Cerebellar cortex (tissue), 1 donor: Measurements from ENCODE around the gene FKBP14.

Experiments
- DNase-seq: peaks from one replicate; pipeline ENCODE4 v3.0.0-alpha.2; 2015; ENCODE audit warnings: low spot score

The FKBP14 gene

DNA sequence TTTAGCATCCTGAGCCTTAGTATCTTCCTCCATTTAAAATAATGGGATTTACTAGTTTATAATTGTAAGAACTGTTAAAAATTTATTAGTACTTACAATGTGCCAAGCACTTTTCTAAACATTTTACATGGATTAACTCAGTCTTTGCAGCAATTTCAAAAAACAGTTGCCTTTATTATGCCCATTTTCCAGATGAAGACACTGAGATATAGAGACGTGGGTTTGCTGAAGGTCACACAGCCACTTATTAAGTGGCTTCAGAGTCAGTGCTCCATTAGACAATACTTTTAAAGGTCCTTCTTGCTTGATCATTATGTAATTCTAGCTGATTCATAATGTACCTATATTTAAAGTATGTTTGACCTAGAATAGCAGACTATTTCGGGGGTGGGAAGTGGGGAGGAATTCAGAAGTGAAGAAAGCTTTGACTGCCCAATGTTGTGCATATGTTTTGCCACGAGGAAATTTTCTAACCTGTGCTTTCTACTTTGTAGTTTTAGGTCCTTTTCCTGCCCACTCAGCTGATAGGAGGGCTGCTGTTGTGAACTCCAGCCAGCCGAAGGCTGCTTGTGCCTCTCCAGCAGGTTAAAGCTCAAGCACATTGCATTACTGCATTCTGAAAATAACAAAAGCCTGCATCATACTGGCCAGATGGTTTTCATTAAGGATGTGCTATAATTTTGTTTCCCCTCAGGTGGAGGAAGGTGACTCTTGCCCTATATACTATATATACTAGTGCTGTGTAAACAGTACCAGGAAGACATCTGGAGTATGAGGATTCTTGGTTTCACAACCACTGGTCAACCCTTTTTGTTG lies 6.0 kb upstream of the FKBP14 start:
- no peak for DNase-seq

- DNase-seq = peak; percentile 25
Observed at GRCh38 chr7:30029696-30030095, 3.2 kb upstream of the FKBP14 start.

DNA sequence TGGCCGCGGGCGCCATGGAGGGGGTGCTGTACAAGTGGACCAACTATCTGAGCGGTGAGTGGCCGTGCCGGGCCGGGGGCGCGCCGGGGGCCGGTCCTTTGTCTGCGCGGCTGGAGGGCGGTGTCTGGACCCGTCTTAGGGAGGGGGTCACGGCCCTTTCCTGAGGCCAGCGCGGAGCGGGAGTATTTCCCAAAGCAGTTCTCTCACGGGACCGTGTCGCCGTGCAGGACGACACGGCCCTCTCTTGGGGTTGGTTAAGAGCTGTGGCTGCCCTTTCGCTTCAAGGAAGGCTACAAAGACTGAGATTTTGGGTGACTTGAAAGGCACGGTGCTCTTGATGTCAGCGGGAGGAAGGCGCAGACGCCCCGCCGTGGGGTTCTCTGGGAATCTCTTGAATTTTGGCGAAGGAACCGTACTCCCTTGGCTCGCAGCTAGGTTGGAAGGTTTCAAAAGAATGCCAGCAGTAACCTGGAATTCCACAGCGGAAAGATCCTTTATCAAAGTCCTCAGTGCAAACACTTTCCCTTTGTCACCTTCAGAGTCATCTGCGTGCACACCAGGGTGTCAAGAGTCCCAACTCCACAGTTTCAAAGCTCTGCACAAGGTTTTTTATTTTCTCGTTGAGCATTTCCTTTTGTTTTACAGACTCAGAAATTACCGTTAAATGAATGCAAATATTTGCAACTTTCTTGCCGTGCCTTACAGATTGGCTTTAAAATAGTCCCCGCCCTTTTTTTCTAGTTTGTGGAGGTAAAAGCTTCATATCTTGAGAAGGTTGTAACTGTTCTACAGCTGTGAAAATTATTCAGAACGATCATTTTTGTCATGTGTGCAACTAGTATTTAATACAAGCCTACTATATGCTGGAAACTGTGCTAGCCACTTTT lies 2.5 kb upstream of the FKBP14 start:
- peak; percentile 65 for DNase-seq

DNA sequence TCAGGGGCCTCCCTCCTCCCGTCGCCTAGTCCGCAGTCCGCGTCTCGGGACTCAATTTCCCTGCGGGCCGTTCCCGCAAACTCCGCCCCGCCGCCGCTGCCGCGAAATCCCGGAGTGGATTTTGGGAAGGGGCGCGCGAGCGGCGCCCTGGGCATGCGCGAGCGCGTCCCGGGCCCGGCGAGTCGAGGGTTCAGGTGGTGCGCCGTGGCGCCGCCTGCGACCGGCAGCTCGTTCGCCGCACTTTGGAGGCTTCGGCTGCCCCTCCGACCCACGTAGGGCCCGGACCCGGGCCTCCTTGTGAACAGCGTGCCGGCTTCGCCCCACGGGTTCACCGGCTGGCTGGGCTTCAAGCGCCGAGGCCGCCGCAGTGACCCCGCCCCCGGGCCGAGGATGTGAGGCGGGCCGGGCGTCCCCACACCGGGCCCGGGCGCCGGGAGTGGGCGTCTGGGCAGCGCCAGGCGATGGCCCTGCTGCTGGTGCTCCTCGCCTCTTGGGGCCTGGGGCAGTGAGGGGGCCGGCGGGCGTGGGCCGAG lies 1.8 kb upstream of the FKBP14 start, which contains the start of gene PLEKHA8:
Gene PLEKHA8, plus strand, starts transcription at position 197 of the 533 bp plus-strand sequence. CDS start 351 bp downstream, outside the sequence.
- peak; percentile 89 for DNase-seq

DNA sequence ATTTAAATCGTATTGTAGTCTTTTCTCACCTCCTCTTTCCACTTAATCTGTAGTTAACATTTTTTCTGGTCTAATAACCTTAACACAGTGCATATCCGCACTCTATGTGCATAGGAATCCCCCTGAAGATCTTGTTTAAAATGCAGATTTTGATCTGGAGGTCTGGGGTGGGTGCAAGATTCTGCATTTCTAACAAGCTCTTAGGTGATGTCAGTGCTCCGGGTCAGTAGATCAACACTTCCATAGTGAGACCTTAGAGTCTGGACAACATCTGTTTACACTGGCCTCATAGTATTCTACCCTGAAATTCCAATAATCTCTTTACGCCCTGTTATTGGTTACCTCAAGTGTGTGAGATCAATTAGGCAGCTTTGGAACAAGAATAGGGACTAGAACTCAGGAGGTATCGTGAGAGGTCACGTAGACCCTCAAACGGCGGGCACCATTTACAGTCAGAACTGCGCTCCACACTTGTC lies 1.3 kb upstream of the FKBP14 start:
- DNase-seq = no peak

DNA sequence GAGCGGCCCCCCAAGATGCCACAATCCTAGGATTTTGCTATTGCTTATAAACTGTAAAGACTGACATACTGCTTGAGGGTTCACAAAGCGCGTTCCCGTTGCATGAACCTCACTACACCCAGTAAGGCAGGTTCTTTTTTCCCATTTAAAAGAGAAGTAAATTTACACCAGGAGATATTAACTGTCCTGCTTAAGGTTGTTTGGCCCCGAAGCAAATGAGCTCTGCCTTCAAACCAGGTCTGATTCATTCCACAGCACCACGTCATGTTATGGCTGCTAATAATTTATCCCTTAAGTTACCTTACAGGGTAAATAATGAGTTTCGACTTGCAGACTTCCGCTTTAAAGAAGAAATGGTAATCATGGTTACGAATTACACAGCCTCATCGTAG lies 559 bp upstream of the FKBP14 start:
- DNase-seq = no peak

DNA sequence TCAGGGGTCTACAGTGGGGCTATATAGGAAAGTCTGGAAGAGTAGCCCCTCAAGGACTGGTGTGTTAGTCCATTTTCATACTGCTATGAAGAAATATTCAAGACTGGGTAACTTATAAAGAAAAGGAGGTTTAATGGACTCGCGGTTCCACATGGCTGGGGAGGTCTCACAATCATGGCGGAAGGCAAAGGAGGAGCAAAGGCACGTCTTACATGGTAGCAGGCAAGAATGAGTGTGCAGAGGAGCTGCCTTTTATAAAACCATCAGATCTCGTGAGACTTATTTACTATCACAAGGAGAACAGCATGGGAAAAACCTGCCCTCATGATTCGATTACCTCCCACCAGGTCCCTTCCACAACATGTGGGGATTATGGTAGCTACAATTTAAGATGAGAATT lies 3.0 kb downstream of the FKBP14 start:
- no peak for DNase-seq

GRCh38 chr7:30022991-30023390 lies 3.5 kb downstream of the FKBP14 start:
- DNase-seq = no peak

- DNase-seq = no peak
Observed at GRCh38 chr7:30020535-30020934, 6.0 kb downstream of the FKBP14 start.

DNA sequence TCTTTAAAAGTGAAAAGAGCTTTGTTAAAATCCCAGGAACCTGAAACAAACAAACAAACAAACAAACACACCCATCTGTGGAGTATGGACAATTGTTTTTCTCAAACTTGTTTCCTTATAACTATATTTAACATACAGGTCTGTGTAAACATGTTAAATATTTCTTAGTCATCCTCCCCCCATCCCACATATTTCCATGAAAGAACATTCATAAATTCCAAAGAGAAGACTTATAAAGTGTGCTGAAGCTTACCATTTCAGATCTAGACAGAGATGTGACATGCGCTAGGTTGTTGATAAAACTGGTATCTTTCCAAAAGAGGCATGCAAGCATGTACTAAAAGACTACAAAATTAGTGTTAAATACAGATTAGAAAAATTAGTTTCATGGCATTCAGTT lies 6.5 kb downstream of the FKBP14 start:
- no peak for DNase-seq

- DNase-seq = no peak
Observed at GRCh38 chr7:30019387-30019786, 7.1 kb downstream of the FKBP14 start.

GRCh38 chr7:30018451-30018850 lies 8.1 kb downstream of the FKBP14 start:
- no peak for DNase-seq

GRCh38 chr7:30012757-30013156 lies 13.7 kb downstream of the FKBP14 start:
- no peak for DNase-seq

- DNase-seq = no peak
Observed at GRCh38 chr7:30010021-30010420, 16.5 kb downstream of the FKBP14 start.

DNA sequence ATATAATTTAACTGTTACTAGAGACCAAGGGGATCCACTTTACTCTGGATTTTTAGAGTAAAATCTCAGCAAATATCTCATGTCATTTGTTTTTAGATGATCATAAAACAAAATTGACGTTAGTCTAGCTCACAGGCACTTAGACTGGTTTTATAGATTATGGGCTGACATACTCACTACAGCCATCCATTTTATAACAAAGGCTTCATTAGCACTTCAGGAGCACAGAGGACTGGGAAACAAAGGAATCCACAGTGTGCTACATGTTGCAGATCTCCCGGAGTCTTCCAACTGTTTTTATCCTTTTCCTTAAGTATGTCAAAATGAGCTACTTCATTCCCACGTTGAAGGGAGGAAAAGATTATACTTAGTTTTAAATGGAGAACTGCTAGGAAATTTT lies 21.0 kb downstream of the FKBP14 start:
- no peak for DNase-seq

GRCh38 chr7:30003098-30003497 lies 23.4 kb downstream of the FKBP14 start:
- no peak for DNase-seq

- DNase-seq = no peak
Observed at GRCh38 chr7:30001998-30002397, 24.5 kb downstream of the FKBP14 start.

DNA sequence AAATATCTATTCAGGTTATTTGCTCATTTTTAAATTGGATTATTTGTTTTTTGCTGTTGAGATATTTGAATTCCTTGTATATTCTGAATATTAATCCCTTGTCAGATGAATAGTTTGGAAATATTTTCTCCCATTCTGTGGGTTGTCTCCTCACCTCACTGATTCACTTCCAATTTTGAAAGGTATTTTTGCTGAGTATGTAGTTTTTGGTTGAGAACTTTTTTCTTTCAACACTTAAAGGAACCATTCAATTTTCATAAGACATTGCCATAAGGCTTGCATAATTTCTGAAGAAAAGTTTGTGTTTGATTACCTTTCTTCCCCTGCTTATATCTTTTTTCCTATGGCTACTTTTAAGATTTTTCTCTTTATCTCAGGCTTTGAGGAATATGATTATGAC lies 28.0 kb downstream of the FKBP14 start:
- no peak for DNase-seq

GRCh38 chr7:29996321-29996720 lies 30.2 kb downstream of the FKBP14 start:
- no peak for DNase-seq

GRCh38 chr7:29995652-29996051 lies 30.9 kb downstream of the FKBP14 start:
- no peak for DNase-seq

DNA sequence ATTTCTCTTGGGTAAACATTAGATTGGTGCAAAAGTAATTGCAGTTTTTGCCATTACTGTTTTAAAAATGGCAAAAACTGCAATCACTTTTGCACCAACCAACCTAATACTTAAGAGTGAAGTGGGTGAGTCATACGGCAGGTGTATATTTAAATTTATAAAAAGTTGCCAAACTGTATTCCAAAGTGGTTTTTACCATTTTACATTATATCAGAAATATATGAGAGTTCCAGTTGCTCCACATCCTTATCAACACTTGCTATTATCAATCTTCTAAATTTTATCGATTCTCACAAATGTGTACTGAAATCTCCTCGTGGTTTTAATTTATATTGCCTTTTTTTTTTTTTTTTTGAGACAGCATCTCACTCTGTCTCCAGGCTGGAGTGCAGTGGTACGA lies 33.4 kb downstream of the FKBP14 start:
- DNase-seq = no peak

GRCh38 chr7:29991937-29992336 lies 34.6 kb downstream of the FKBP14 start:
- DNase-seq = peak; percentile 75

DNA sequence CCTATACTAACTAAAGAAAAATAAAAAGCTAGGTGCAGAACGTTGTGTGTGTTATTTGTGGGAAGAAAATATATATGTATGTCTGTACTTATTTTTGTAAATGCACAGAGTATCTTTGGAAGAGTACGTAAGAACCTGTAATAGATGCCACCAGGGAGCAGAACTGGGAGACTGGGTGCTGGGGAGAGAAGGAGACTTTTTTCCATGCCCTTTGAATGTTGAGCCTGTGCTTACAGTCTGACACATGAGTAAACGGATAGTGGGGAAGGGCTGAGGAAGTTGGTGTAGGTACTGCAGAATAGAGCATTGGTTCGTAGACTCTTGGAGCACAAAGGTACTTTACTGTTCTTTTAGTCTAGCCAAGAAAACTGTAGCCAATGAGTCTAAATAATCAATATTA lies 35.6 kb downstream of the FKBP14 start:
- DNase-seq = peak; percentile 47
